Fibroblast of lung (primary cell): Measurements from ENCODE around the gene KRTCAP2. TPM values are rescaled to one million over a fixed set of nuclear protein-coding genes. Genes with fewer than 3 reads are reported as not detected.
"Not testable (repeated sequence)": the region's sequence is repeated elsewhere in the genome, so short reads cannot be mapped to it uniquely, and the experiment has no call there.

ENCODE experiments used
- DNase-seq, 2 donors: peaks; one replicate each; pipeline versions ENCODE4 v3.0.0 to v3.0.0-alpha.2; 2010; ENCODE audit warnings: low read depth in 2 of 2
- H2AFZ ChIP-seq: 2 replicates; pipeline ENCODE4 v1.5.1; 2012; ENCODE audit warnings: low read length, control low read depth, inconsistent platforms
- H3K27ac ChIP-seq: 2 replicates; pipeline ENCODE4 v1.5.1; 2011; ENCODE audit warnings: low read length, control low read depth; ENCODE audit not compliant: insufficient read depth
- H3K27me3 ChIP-seq: 2 replicates; pipeline ENCODE4 v1.5.1; 2011; ENCODE audit warnings: mild to moderate bottlenecking, low read length; ENCODE audit not compliant: control insufficient read depth, insufficient read depth
- H3K36me3 ChIP-seq: 2 replicates; pipeline ENCODE4 v1.5.1; 2011; ENCODE audit warnings: low read length; ENCODE audit not compliant: control insufficient read depth, insufficient read depth
- H3K4me1 ChIP-seq: 2 replicates; pipeline ENCODE4 v1.5.1; 2011; ENCODE audit warnings: low read length; ENCODE audit not compliant: control insufficient read depth, insufficient read depth; ENCODE audit errors: extremely low read depth
- H3K4me2 ChIP-seq: 2 replicates; pipeline ENCODE4 v1.5.1; 2011; ENCODE audit warnings: low read length, control low read depth; ENCODE audit not compliant: insufficient read depth; ENCODE audit errors: extremely low read depth
- H3K4me3 ChIP-seq, 4 experiments: fragments of 200-600 bp in 1 of 4; sonication (generic) in 1 of 4; replicated peaks in 1 of 4; 2 replicates each; pipeline ENCODE4 v1.5.1; 2011 to 2016; ENCODE audit warnings: low read length in 4 of 4, low read depth in 3 of 4, mild to moderate bottlenecking in 3 of 4, control low read depth in 2 of 4, inconsistent platforms in 1 of 4, mixed read lengths in 1 of 4; ENCODE audit not compliant: insufficient read depth in 1 of 4; ENCODE audit errors: control extremely low read depth in 1 of 4
- H3K79me2 ChIP-seq: 2 replicates; pipeline ENCODE4 v1.5.1; 2012; ENCODE audit warnings: mild to moderate bottlenecking, low read length, inconsistent platforms; ENCODE audit not compliant: control insufficient read depth, insufficient read depth
- H3K9ac ChIP-seq: 2 replicates; pipeline ENCODE4 v1.5.1; 2011; ENCODE audit warnings: mild to moderate bottlenecking, low read length, control low read depth; ENCODE audit not compliant: insufficient read depth
- H3K9me3 ChIP-seq: 2 replicates; pipeline ENCODE4 v1.5.1; 2012; ENCODE audit warnings: low read depth, low read length; ENCODE audit not compliant: control insufficient read depth, insufficient read depth
- H4K20me1 ChIP-seq: 2 replicates; pipeline ENCODE4 v1.5.1; 2011; ENCODE audit warnings: low read length; ENCODE audit not compliant: control insufficient read depth, insufficient read depth; ENCODE audit errors: extremely low read depth
- CTCF ChIP-seq, 2 donors: IDR thresholded peaks in 1 of 2; conservative IDR thresholded peaks in 1 of 2; 1 replicate in 1 of 2; 2 replicates in 1 of 2; pipeline ENCODE4 v1.5.1; 2011 to 2012; ENCODE audit warnings: low read length in 2 of 2, control low read depth in 1 of 2, inconsistent platforms in 1 of 2, low read depth in 1 of 2, mild to moderate bottlenecking in 1 of 2
- EZH2 ChIP-seq: IDR thresholded peaks from 2 replicates; pipeline ENCODE4 v1.5.1; 2012; ENCODE audit warnings: low read length, control low read depth, mild to moderate bottlenecking; ENCODE audit errors: missing control alignments
- polyA plus RNA-seq, 2 donors: library from polyadenylated mRNA; depleted of rRNA in 1 of 2; stranded (reverse) in 1 of 2; unstranded in 1 of 2; fragments of >200 nt; gene quantifications; 2 replicates each; pipeline ENCODE4 v1.2.1, GENCODE V29; 2011 to 2012; ENCODE audit warnings: missing spikeins in 1 of 2
- total RNA-seq: library from RNA; depleted of rRNA; stranded (reverse); fragments of >200 nt; gene quantifications from 2 replicates; pipeline ENCODE4 v1.2.1, GENCODE V29; 2014

KRTCAP2 gene
- total and polyA plus RNA-seq, 2 donors (not counting 1 experiment from before 2014, with no cell fraction given): 123 to 125 TPM

GRCh38 chr1:155169541-155169940 lies 3.6 kb downstream of the KRTCAP2 start:
- Histone ChIP-seq H2AFZ (no peak overlapping the region), H3K9me3 (no peaks in the 10 kb centered on the region), H3K27me3 (peaks cover 3% of the 10 kb centered on the region), H3K4me3 (no peak overlapping the region), H3K4me1 (peaks cover 8% of the 10 kb centered on the region), H3K27ac (no peak overlapping the region), H3K4me2 (no peak overlapping the region), H4K20me1 (no peaks in the 10 kb centered on the region), H3K36me3 (peaks cover 2% of the 10 kb centered on the region), H3K9ac (no peak overlapping the region), H3K79me2 (peaks cover 11% of the 10 kb centered on the region)
- no peak for DNase-seq
- TF ChIP-seq CTCF (conservative IDR thresholded peaks at IDR 0.05 in 1 of 2, IDR thresholded peaks at IDR 0.05 in 1 of 2; ENCODE audit: low read depth in 1 of 2, low read length in 2 of 2): no peak
- TF ChIP-seq EZH2: no peak

- no peaks in the 10 kb centered on the region for H3K9me3 ChIP-seq
- peaks cover 3% of the 10 kb centered on the region for H3K27me3 ChIP-seq
- no peak for DNase-seq
- no peak for TF ChIP-seq EZH2
- TF ChIP-seq CTCF (conservative IDR thresholded peaks at IDR 0.05 in 1 of 2, IDR thresholded peaks at IDR 0.05 in 1 of 2; ENCODE audit: low read depth in 1 of 2, low read length in 2 of 2): no peak
- no peak overlapping the region for H3K27ac ChIP-seq
- no peaks in the 10 kb centered on the region for H4K20me1 ChIP-seq
- H3K4me2 ChIP-seq: no peak overlapping the region
- no peak overlapping the region for H2AFZ ChIP-seq
- H3K36me3 ChIP-seq: peaks cover 2% of the 10 kb centered on the region
- peaks cover 11% of the 10 kb centered on the region for H3K79me2 ChIP-seq
- H3K9ac ChIP-seq: no peak overlapping the region
- peaks cover 8% of the 10 kb centered on the region for H3K4me1 ChIP-seq
- no peak overlapping the region for H3K4me3 ChIP-seq
Measured at GRCh38 chr1:155168456-155169210, 4.5 kb downstream of the KRTCAP2 start.

- not testable (repeated sequence) for H4K20me1 ChIP-seq, H3K9ac ChIP-seq, H3K4me3 ChIP-seq, H3K27me3 ChIP-seq, DNase-seq, H3K4me1 ChIP-seq, H3K27ac ChIP-seq, H3K36me3 ChIP-seq, H3K9me3 ChIP-seq, H2AFZ ChIP-seq, H3K4me2 ChIP-seq
- H3K79me2 ChIP-seq: peaks cover 11% of the 10 kb centered on the region
Measured at GRCh38 chr1:155168105-155168445, 5.0 kb downstream of the KRTCAP2 start.
